ENCODE results near the gene MAFG.

Gene MAFG

GRCh38 chr17:81904600-81905423 is 22.7 kb downstream of the MAFG start:
- DNase-seq (ENCODE audit: low read depth in 1 of 2, low spot score in 1 of 2) = no peak
- in situ Hi-C loops (cut with HindIII; ENCODE audit: low pct_unique_long_range_greater_than_20kb, low sequenced_read_pairs) = no loop called here
- no peak for TF ChIP-seq JUND (IDR thresholded peaks at IDR 0.05; ENCODE audit: low read depth)

DNA sequence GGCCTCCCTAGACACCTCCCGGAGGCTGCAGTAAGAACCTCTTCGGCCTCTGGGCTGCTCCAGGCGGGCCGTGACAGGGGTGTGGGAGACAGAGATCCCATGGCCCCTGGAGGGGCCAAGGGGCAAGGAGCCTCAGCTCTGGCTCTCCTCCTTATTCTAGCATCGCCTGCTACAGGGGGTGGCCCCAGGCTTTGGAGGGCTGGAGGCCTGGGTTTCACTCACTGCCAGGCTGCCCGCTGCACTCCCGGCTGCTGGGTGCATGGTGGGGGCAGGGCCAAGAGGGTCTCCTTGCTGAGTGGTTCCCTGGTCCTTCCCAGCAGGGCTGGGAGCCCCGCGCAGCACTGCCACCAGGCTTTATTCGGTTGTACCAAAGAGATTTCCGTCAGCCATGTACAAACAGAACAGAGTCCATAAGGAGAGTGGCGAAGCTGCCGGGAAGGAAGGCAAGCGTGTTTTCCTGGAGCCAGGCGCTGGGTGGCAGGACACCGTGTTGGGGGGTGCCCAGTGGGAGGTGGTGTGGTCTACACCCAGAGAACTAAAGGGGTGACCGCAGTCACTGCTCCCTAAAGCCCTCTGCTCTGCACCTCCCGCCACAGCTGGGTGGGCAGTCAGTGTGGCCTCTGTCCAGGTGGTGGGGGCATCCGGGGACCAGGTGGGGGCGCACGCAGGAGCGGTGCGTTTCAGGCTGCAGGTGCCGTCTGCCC is 23.5 kb downstream of the MAFG start:
- DNase-seq (ENCODE audit: low read depth in 1 of 2, low spot score in 1 of 2) = no peak
- no peak for TF ChIP-seq JUND (IDR thresholded peaks at IDR 0.05; ENCODE audit: low read depth)
- in situ Hi-C loops (cut with HindIII; ENCODE audit: low pct_unique_long_range_greater_than_20kb, low sequenced_read_pairs) = no loop called here

DNA sequence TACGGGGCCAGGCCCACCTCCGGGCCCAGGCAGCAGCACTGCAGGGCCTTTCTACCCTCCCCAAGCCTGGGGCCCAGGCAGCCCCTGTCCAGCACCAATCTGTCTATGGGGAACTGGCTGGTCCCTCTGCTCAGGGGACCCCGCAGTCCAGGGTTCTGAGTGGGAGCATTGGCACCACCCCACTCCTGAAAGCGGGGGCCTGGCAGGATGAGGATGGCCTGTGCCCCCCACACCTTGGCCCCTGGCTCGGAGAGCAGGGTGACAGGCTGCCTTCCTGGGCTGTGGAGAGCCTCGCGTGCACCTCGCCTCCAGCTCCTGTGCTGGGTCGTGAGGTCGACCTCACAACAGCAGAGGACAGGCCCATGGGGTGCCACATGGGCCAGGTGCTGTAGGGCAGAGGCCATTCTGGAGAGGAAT is 24.1 kb downstream of the MAFG start:
- TF ChIP-seq JUND (IDR thresholded peaks at IDR 0.05; ENCODE audit: low read depth) = no peak
- DNase-seq (ENCODE audit: low read depth in 1 of 2, low spot score in 1 of 2) = no peak
- in situ Hi-C loops (cut with HindIII; ENCODE audit: low pct_unique_long_range_greater_than_20kb, low sequenced_read_pairs) = no loop called here

- TF ChIP-seq JUND (IDR thresholded peaks at IDR 0.05; ENCODE audit: low read depth) = no peak
- in situ Hi-C loops (cut with HindIII; ENCODE audit: low pct_unique_long_range_greater_than_20kb, low sequenced_read_pairs) = no loop called here
- no peak for DNase-seq (ENCODE audit: low read depth in 1 of 2, low spot score in 1 of 2)
Observed at GRCh38 chr17:81902653-81903414, 24.7 kb downstream of the MAFG start.

DNA sequence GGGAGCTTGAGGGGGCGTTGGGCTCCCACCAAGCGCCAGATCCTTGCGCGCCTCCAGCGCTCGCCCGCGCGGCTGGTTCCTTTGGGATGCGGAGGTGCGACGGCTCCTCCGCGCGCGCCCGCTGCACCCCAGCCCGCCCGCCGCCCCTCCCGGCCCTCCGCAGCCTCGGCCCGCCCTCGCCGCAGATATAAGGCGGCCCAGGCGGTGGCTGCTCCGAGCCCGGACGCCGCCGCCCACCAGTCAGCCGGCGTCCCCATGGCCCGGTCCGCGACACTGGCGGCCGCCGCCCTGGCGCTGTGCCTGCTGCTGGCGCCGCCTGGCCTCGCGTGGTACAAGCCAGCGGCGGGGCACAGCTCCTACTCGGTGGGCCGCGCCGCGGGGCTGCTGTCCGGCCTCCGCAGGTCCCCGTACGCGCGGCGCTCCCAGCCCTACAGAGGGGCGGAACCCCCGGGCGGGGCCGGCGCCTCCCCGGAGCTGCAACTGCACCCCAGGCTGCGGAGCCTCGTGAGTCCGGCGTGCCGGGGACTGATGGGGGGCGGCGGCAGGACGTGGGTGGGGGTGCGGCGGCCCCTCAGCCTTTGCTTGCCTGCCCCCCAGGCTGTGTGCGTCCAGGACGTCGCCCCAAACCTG is 25.4 kb downstream of the MAFG start, which contains the start of gene NPB:
Gene NPB (plus strand): TSS at position 216 of the 630 bp plus-strand sequence. CDS start 40 bp downstream, at position 256.
- no peak for DNase-seq (ENCODE audit: low read depth in 1 of 2, low spot score in 1 of 2)
- no peak for TF ChIP-seq JUND (IDR thresholded peaks at IDR 0.05; ENCODE audit: low read depth)
- in situ Hi-C loops (cut with HindIII; ENCODE audit: low pct_unique_long_range_greater_than_20kb, low sequenced_read_pairs) = no loop called here

GRCh38 chr17:81901167-81902022 is 26.1 kb downstream of the MAFG start:
- in situ Hi-C loops (cut with HindIII; ENCODE audit: low pct_unique_long_range_greater_than_20kb, low sequenced_read_pairs) = no loop called here
- no peak for DNase-seq (ENCODE audit: low read depth in 1 of 2, low spot score in 1 of 2)
- no peak for TF ChIP-seq JUND (IDR thresholded peaks at IDR 0.05; ENCODE audit: low read depth)

- DNase-seq (ENCODE audit: low read depth in 1 of 2, low spot score in 1 of 2) = no peak
- in situ Hi-C loops (cut with HindIII; ENCODE audit: low pct_unique_long_range_greater_than_20kb, low sequenced_read_pairs) = no loop called here
- no peak for TF ChIP-seq JUND (IDR thresholded peaks at IDR 0.05; ENCODE audit: low read depth)
Observed at GRCh38 chr17:81900181-81900820, 27.2 kb downstream of the MAFG start.

- TF ChIP-seq JUND (IDR thresholded peaks at IDR 0.05; ENCODE audit: low read depth) = no peak
- no peak for DNase-seq (ENCODE audit: low read depth in 1 of 2, low spot score in 1 of 2)
- in situ Hi-C loops (cut with HindIII; ENCODE audit: low pct_unique_long_range_greater_than_20kb, low sequenced_read_pairs) = no loop called here
Observed at GRCh38 chr17:81899514-81900166, 27.9 kb downstream of the MAFG start.

DNA sequence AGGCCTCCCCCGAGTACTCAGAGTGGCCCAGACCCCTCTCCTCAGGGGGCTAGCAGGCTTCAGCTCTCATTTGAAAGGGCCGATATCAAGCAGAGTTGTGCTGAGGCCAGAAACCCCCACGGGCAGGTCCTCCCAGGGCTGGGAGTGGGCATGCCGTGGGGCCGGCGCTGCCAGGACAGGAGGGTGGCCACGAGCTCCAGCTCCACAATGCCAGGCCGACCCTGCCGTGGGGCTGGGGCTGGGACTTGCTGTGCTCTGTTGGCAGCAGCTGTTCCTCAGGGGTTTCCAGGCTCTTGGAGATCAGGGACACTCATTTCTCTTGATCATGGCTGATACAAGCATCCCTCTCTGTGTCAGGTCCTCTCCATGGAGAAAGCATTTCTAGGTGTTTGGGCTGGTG is 28.6 kb downstream of the MAFG start:
- no peak for TF ChIP-seq JUND (IDR thresholded peaks at IDR 0.05; ENCODE audit: low read depth)
- in situ Hi-C loops (cut with HindIII; ENCODE audit: low pct_unique_long_range_greater_than_20kb, low sequenced_read_pairs) = no loop called here
- no peak for DNase-seq (ENCODE audit: low read depth in 1 of 2, low spot score in 1 of 2)

- no peak for TF ChIP-seq JUND (IDR thresholded peaks at IDR 0.05; ENCODE audit: low read depth)
- DNase-seq (ENCODE audit: low read depth in 1 of 2, low spot score in 1 of 2) = no peak
- in situ Hi-C loops (cut with HindIII; ENCODE audit: low pct_unique_long_range_greater_than_20kb, low sequenced_read_pairs) = no loop called here
Observed at GRCh38 chr17:81898029-81898866, 29.3 kb downstream of the MAFG start.

All from T47D (cell line).